HG03354 (cell line): ENCODE measurements around the gene GRK3.

ENCODE experiments used
- ATAC-seq: cut with Tn5 transposase; IDR thresholded peaks from one replicate; pipeline ENCODE4 v1.9.1; 2021; ENCODE audit warnings: mild to moderate bottlenecking; ENCODE audit not compliant: unreplicated experiment, poor library complexity, severe bottlenecking

Gene GRK3

DNA sequence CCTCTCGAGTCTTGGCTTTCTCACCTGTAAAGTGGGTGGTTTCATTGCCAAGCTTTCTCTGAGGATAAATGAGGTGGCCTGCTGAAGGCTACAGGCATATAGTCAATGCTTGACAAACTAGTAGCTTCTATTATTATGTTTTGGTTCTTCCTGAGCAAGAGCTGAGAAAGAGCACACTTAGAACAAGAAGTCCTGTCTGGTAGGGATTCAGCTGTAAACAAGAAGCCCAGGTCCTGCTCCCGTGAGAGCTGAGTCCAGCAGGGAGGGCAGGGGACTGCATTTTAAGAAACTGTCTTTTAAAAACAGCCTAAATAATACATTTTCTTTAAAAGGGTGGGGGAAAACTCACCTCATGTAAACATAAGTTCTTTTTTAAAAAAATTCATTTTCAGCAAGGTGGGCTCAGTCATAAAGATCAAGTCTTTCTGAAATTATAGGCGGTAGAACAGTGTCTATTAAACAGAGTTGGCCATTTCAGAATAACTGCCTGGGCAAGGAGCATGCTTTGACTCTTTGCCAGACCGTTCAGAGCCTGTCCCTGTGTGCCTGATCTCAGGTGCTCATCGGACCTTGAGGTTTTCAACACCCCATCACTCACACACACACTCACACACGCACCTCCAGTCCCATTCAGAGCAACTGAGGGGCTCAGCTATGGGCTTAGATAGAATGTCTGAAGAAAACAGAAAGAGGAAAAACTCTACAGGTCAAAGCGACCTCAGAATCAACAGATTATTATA is 148.4 kb downstream of the GRK3 start:
- ATAC-seq: no peak

DNA sequence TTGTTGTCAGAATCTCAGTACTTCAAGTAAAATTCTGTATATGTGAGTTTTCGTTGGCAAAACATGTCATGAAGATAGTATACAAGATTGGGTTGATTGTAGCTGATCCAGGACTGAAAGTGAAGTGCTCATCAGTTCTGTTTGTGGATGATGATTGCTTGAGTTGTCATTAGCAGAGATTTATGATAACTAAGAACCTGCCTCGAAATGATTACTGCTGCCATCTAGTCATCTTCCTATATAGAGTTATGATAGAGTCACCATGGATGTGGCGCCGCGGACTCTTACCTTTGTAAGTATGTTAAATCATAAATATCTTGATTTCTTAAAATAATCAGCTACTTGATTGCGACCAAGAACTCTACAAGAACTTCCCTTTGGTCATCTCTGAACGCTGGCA is 149.6 kb downstream of the GRK3 start:
- ATAC-seq: no peak

DNA sequence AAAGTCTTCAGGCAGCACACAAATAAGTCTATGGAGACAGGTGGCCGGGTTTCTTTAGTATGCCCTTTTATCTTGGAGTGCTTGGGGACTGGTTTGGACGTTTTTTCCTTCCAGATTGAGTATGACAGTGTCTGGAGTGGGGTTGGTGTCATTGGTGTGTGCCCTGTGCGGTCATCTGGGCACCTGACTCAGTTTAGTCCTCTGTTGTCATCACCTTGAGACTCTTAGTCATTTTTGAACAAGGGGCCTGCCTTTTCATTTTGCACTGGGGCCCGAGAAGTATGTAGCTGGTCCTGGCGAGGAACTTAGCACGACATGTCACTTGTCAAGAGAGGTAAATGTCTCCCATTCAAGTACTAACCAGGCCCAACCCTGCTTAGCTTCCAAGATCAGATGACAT is 150.3 kb downstream of the GRK3 start:
- no peak for ATAC-seq

DNA sequence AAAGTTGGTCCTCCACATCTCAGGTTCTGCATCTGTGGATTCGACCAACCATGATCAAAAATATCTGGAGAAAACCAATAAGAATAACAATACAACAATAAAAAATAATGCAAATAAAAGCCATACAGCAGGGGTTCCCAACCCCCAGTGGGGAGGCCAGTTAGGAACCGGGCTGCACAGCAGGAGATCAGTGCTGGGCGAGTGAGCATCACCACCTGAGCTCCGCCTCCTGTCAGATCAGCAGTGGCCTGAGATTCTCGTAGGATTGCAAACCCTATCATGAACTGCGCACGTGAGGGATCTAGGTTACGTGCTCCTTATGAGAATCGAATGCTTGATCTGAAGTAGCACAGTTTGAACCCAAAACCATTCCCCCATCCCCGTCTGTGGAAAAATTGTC is 152.2 kb downstream of the GRK3 start:
- ATAC-seq: no peak

DNA sequence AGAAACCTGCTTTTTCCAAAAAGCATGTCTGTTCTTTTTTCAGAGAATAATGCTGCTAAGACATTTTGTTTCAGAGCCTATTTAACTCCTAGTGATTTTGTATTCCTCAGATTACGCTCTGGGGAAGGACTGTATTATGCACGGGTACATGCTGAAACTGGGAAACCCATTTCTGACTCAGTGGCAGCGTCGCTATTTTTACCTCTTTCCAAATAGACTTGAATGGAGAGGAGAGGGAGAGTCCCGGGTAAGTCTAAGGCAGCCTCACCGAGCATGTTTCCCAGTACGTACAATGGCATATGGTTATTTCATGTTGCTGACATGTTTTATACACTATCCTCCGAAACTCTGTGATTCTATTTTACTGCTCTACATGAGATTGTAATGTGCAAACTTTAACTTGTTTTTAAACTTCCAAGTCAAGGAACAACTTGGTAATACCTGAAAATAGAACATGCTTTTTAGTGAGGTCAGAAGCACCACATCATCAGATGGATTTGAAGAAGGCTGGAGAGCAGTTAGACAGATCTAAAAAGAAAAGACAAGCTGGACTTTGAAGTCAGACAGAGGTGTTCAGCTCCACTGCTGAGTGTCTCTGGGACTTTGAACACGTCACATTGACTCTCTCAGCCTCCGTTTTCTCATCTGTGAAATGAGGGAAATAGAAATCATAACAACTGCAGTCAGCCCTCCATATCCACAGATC is 153.8 kb downstream of the GRK3 start:
- no peak for ATAC-seq

DNA sequence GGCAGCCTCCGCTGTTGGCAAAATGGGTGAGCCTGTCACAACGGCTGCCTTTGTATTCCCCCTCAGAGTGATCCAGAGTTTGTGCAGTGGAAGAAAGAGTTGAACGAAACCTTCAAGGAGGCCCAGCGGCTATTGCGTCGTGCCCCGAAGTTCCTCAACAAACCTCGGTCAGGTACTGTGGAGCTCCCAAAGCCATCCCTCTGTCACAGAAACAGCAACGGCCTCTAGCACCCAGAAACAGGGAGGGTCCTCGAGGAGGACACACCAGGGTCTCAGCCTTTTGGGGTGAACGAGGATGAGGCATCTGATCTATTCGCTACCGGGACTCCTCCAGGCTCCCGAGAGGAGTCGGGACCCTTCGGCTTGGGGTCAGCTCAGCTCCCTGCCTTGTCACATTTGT is 157.7 kb downstream of the GRK3 start:
- no peak for ATAC-seq

DNA sequence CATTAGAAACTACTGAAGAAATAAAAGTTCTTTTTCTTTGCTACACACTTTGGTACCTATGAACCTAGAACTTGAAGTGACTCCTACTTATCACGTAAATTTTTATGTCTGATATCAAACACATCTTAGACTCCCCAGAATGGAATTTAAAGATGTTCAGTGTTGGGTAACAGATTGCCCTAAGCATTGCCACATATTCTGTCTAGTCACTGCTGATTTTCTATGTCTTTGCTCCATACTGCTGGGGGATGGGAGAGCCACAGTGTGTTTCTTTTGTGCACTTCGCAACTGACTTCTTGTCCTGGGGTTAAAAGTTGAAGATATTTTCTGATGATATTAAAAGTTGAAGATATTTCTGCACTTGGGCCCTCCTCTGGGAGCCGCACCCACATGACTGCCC is 158.2 kb downstream of the GRK3 start:
- no peak for ATAC-seq

DNA sequence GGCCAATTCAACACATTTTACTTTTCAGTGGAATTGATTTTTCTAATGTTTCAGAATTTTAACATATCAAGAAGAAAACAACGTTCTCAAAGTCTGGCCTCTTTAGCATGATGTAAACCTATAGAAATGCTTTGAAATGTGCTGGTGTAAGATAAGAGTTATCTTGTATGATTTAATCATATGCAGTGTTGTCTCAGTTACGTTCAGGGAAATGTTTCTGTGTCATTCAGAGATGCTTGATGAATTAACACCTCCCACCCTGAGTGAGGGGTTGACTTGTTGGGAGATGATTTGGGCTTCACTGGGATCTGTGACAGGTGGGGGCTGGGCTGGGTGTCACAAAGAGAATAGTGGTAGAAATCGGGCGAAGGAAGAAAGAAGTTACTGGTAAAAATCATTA is 161.8 kb downstream of the GRK3 start:
- ATAC-seq: no peak

DNA sequence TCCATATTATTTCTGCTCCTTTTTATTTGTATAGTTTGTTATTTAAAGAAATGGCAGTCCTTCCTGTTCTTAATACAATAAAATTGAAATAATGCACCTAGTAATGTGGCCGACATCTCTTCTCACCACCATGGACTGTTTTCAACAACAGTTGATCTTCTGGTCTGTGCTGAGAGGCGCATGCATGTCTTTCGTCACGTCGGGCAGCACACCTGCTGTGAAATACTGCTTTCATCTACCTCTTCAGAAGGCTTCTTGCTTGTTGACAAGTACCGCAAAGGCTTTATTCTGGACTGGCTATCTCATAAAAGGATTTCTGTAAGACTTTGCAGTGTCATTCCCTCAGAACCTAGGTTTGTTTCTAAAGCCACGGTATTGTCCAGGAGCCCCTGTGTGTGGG is 163.6 kb downstream of the GRK3 start:
- ATAC-seq: no peak

DNA sequence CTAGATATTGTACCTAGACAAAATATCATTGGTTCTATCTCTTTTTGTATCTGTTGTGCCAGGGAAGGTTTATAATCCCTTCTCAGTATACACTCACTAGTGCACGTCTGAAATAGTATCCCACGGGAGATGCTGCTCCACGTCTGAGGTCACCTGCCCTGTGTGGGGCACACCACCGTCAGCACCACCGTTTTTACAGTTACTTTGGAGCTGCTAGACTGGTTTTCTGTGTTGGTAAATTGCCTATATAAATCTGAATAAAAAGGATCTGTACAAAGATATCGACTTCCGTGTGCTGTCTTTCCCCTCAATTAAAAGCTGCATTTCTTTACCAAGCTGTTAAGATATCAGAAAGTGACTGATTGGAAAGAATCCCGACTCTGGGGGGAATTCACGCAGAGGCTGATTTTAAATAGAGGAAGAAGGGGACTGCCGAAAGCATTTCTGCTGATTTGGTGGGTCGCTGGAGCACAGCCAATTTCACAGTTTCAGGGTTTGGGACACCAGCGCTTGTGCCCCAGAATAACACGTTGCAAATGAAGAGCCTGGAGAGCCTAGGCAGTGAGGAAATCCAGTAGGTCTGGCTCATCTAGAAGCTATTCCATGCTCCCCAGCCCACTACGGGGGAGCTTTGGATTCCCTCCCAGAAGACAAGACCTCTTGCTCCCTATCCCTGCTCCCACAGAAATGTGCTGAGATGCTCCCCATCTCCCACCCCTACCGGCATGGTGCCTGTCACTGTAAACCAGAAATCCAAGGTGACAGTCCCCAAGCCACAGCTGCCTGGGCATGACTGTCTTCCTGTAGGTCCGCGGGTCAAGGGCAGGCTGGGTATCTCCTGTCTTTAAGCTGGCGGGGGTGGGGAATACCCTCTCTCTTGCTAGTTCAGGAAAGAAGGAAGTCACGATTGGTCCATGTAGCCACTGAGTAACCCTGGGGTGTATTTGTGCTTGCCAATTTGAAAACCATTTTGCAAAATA is 164.8 kb downstream of the GRK3 start:
- ATAC-seq: no peak

DNA sequence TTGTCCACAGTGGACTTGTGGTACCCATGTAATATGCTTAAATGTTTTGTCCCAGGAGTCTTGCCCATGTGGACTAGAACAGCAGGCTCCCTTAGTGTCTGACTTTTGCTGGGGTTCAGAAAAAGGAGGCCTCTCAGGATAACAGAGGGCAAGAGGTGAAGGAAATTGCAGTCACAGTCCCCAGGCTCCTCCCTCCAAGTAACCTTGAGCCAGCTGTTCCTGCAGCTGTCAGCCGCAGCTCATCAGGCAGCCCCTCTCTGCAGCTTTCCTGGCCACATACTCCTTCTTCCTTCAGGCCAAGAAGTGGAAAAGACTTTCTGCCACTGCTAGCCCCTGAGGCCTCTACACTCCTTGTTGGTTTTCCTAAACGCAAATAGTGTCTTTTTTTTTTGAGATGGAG is 171.2 kb downstream of the GRK3 start:
- no peak for ATAC-seq

DNA sequence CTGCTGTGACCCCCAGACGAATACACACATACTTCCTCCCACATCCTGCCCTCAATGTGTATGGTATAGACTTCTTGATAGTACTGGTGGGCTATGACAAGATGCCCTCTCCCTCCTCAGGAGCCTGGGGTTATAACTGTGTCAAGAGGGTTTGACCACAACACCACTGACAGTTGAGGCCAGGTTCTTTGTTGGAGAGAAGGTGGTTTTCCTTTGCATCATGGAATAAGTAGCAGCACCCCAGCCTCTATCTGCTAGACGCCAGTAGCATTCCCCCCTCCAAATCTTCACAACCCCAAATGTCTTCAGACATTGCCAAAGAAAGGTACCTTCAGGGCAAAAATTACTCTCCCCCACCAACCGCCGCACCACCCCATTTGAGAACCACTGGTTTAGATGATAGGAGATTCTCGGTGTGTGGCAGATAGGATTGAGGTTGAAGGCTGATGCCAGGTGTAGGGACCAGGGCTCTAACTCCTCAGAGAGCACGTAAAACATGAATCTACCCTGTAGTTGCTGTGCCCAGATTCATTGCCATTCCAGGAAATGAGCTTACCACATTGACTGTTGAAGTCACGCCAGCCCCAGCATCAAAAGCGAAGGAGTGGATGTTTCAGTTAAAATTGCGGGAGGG is 172.0 kb downstream of the GRK3 start:
- ATAC-seq: no peak

DNA sequence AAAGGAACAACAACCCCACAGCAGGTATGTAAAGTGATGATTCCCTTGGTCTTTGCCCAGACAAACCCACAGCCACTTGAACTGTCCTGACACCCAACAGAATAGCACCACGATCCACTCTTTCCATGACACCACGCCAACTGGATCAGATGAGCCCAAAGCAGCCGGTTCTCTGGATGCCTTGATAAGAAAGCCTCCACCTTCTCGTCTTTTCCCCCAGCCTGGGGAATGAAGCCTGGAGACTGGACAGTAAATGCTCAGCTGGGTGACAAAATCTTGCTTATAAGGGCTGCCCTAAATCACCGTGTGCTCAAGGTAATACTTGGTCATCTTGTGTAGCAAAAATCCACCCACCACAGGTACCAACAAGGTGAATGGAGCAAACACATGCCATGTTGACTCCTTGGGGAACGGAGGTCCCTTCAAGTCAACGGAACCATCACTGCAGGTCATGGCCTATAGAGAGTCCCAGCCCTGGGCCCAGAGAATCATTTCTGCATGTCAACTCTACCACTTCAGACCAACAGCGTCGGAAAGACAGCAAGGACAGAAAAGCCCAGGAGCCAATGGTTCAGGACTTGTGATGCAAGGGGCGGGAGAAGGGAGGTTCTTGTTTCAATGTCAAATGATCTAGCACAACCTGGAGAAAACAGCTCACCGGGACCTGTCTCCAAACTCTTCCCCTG is 175.3 kb downstream of the GRK3 start:
- no peak for ATAC-seq

DNA sequence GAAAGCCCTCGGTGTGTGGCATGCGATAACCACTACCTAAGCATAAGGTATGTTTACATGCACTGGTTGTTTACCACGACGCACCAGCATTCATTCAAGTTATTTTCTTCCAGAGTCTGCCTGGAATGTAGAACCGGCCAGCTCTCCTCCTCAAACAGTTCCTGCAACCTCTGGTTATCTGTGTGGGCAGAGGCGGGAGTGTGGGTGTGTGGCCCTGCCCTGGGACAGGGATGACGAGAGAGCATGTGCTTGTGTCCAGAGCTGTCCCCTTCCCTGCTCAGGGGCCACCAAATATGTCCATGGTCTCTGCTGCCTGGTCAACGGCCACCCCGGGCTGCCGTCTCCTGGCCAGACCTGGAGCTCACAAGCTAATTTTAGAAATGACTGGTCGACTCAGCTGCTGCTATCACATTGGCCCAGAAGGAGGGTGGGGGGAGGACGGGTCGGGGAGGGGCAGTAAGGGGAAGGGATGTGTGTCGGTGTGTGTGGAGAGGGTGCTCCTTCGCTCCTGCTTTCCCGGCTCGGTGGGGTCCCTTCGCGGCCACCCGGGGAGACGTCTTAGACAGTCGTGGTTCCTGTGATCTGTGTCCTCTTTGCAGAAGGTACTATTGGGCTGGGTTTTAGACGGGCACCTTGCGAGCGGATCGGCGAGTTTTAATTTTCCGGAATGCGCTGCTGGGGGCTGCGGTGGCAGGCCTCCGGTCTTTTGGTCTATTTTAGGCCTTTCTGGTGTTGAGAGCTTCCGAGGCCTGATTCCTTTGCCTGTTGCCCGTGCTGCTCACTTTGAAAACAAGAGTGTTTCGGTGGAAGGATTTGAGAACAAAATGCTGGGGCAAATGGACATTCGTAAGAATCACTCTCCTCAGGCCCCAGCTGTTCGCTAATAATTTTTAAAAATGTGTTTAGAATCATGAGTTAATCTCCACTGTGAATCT is 177.5 kb downstream of the GRK3 start, which contains the start of gene MYO18B:
TSS of gene MYO18B (plus strand) at position 497 of the 935 bp plus-strand sequence. CDS start 18,905 bp downstream, outside the sequence.
- no peak for ATAC-seq

DNA sequence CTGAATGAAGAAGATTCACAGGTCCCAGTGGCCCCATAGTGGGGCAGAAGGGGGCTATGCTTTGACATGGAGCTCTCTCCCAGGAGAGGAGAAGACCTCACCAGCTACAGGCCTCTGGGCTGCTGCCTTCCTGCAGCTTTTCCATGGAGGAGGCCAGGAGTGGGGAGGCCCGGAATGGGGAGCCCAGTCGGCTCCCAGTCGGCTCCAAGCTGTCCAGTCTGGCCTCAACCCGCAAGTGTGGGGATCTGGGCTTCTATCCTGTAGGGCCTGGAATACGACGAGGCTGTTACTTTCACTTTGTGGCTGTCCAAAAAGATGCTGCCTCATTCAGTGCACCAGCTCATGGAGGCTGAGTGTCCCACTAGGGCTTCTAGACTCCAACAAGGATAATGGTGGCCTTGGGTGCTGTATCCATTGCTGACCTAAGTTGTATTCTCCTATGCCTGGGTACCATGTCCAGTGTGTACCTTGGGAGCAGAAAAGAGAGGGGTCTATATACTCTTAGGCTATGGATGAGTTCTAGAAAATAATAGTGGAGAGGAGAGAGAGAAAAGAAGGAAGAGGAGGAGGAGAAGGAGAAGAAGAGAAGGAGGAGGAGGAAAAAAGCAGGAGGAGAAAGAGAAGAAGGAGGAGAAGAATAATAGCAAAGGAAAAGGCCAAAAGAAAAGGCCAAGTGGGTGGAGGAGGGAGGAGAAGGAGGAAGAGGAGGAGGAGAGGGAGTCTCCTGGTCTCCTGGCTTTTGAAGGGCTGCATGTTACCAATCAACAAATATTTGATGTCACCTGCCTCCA is 178.6 kb downstream of the GRK3 start:
- no peak for ATAC-seq

DNA sequence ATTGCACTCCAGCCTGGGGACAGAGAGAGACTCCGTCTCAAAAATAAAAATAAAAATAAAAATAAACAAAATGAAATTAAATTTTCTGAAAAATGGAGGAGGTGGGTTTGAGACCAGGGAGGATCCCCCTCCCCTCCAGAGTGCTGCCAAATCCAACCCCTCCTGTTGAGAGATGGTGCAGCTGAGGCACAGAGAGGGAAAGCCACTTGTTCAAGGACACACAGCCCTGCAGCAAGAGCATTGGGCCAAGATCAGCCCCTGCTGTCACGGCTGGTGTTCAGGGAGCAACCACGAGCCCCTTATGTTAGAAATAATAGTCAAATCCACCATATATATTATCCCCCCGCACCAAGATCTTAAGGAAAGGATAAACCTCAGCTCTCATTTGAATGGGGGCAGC is 180.2 kb downstream of the GRK3 start:
- ATAC-seq: no peak

DNA sequence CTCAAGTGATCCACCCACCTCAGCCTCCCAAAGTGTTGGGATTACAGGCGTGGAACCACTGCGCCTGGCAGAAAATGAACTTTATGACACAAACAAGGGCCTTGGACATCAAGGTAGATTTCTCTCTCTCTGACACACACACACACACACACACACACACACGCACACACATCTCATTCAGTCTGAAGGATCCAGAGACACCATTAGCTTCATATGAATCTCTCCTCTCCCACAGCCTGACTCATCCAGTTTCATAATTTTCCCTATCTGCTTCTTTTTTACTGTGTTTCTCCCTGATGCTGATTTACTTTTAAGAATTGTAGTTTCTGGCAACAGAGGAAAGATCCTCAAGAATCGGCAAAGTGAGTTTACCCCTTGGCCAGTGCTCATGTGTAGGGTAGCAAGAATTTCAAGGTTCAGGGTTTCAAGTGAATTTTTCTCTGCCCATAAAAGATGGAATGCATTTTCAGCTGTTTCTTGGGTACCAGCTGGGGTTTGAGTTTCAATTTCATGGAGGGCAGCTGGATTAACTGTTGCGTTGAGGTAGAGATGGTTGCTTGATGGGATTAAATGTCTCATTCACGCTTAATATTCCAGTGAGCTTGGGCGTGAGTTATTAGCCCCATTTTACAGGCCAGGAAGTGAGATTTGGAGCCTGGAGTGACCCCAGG is 181.0 kb downstream of the GRK3 start:
- no peak for ATAC-seq
